ENCODE data around the gene EIF3L.

EIF3L gene

DNA sequence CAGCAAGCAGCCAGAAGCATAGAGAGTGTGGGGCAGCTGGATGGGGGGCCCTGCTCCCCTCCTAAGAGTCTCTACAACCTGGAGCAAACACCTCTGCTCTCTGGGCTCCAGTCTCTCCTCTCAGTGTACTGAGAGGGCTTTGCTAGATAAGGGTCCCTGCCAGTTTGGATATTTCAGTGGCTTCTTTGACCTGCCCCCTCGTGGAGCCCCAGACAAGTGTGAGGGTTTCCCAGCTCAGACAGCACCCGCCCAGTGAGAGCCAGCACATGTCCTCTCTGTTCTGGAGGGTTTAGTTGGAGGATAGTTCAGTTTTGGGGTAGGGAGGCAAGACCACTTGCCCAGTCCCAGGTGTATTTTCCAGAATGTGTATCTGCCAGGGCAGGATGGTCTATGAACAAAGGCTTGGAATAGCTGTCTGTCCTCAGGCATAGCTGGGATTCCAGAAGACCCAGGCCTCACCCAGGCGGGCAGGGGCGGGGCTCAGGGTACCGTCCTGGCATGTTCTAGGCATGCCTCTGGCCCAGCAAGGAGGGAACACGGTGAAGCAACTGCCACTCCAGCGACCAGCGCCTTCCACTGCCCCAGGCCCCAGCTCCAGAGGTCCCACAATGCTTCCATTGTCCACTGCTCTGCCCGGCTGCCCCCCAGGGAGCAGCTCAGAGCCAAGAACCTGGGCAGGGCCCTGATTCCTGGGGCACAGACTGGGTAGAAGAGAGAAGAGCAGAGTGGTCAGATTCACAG lies 49.4 kb downstream of the EIF3L start:
- no peak overlapping the region for H3K4me3 Mint-ChIP-seq
- H3K4me1 Mint-ChIP-seq: peaks cover 20% of the 10 kb centered on the region
- no peaks in the 10 kb centered on the region for H3K36me3 Mint-ChIP-seq (ENCODE audit: low read depth)
- no peaks in the 10 kb centered on the region for H3K9me3 Mint-ChIP-seq
- ATAC-seq (no peak), DNase-seq (no peak)
- H3K27me3 Mint-ChIP-seq: no peaks in the 10 kb centered on the region
- H3K27ac Mint-ChIP-seq: no peak overlapping the region

DNA sequence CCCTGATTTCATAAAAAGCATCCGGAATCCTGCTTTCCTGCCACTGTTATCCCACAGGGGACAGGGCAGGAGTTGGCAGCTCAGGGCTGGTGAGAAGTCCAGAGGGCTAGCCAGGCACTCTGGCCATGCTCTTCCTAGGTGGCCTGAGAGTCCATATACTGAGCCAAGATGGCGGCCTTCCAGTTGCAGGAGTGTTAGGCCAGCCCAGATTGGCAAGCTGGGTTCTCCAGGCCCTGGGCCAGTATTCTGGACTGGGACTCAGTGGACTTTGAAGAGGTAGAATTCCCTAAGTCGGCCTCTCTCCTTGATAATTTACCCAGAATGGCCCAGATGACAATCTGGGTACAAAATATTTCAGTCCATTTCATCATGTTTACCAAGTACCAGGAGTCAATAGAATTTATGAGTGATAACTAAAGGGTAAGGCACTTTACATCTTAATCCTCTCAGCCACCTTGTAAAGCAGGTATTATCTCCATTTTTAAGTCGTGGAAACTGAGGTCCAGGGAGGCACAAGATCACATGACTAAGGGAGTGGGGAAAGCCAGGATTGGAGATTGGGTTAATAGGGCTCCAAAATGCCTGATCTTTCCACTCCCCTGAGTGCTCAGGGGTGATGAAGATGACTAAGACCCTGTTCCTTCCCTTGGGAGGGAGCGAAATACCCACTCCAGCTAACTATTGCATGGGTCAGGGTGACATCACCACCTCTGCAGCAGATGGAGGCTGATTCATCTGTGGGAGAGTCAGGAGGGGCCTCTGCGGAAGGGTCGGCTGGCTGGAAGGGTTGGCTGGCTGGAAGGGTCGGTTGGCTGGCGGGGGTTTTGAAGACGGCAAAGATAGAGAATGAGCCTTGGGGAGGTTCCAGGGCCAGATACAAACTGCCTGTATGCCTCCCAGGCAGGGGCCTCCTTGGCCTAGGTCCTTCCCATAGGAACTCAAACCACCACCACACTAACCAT lies 55.6 kb downstream of the EIF3L start:
- peak; percentile 72 for ATAC-seq
- peak overlapping the region; percentile 77 for H3K27ac Mint-ChIP-seq
- DNase-seq: peak; percentile 48
- H3K4me3 Mint-ChIP-seq: peak overlapping the region; percentile 71
- H3K36me3 Mint-ChIP-seq (ENCODE audit: low read depth): no peaks in the 10 kb centered on the region
- no peaks in the 10 kb centered on the region for H3K27me3 Mint-ChIP-seq
- H3K4me1 Mint-ChIP-seq: peaks cover 25% of the 10 kb centered on the region
- H3K9me3 Mint-ChIP-seq: no peaks in the 10 kb centered on the region

DNA sequence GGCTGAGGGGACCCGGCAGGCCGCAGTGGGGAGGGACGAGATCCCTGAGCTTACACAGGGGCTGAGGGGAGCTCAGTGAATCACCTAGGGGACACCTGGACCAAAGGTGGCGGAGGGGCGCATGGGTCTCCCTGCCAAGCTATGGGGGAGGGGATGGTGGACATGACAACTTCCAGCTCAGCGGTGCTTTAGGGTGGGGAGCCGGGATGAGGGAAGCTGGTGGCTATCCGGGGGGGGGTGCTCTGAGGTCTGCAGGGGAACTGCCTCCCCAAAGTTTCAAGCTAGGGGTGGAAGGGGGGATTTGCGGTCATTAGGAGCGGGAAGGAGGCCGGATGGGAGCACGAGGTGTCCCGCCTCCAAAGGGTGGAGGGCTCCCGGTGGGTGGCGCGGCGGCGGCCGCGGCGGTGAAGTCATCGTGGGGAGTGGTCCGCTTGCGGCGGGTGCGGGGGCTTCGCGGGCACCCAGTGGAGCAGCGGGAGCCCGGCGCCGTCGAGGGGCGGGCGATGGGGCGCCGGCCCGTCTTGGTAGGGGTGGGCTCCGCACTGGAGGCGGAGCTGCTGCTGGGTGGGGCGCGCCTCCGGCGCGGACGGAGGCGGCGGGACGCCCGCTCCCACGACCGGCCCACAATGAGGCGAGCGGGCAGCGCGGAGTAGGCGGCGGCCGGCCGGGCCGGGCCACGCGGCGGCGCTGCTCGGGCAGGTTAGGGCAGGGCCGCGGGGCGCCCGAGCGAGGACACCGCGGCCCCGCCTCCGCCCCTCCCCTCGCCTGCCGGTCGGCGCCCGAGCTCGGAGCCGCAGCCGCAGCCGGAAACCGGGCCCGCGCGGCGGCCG lies 56.5 kb downstream of the EIF3L start, which contains the start of gene MICALL1:
MICALL1 (plus strand) TSS at position 764 of the 830 bp plus-strand sequence. CDS start 126 bp downstream, outside the sequence.
- Mint-ChIP-seq H3K27ac (peak within 1 kb of the TSS; percentile 77), H3K27me3 (no peaks in the 10 kb centered on the region), H3K4me1 (peaks cover 25% of the 10 kb centered on the region), H3K4me3 (peak within 1 kb of the TSS; percentile 72), H3K36me3 (ENCODE audit: low read depth) (no peaks in the 10 kb centered on the region), H3K9me3 (no peaks in the 10 kb centered on the region)
- ATAC-seq (peak; percentile 81), DNase-seq (peak; percentile 73)

DNA sequence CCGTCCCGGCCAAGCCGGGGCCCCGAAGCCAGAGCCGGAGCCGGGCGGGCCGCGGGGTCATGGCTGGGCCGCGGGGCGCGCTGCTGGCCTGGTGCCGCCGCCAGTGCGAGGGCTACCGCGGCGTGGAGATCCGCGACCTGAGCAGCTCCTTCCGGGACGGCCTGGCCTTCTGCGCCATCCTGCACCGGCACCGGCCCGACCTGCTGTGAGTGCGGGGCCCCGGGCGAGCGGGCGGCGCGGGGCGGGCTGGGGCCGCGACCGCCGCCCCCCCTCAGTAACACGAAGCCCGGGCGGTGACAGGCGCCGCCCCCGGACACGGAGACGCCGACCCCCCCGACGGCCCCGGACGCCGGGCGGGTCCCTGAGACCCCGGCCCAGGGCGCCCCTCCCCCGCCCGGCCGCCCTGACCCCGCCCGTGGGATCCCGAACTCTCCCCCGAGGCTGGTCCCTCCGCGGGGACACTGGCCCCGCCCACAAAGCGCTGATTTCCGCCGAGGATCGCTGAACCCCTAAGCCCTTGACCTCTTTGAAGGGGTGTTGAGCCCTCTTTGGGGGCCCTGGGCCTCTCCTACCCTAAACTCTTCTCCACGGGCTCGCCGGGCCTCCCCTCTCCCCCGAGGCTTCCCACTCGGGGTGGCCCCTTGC lies 57.3 kb downstream of the EIF3L start:
- no peaks in the 10 kb centered on the region for H3K9me3 Mint-ChIP-seq
- H3K4me1 Mint-ChIP-seq: peaks cover 25% of the 10 kb centered on the region
- ATAC-seq (peak; percentile 44), DNase-seq (peak; percentile 48)
- no peaks in the 10 kb centered on the region for H3K36me3 Mint-ChIP-seq (ENCODE audit: low read depth)
- H3K27me3 Mint-ChIP-seq: no peaks in the 10 kb centered on the region
- H3K4me3 Mint-ChIP-seq: peak overlapping the region; percentile 72
- peak overlapping the region; percentile 59 for H3K27ac Mint-ChIP-seq

GRCh38 chr22:37907036-37907954 lies 58.1 kb downstream of the EIF3L start:
- ATAC-seq (no peak), DNase-seq (no peak)
- Mint-ChIP-seq H3K36me3 (ENCODE audit: low read depth) (no peaks in the 10 kb centered on the region), H3K4me3 (peak overlapping the region; percentile 72), H3K9me3 (no peaks in the 10 kb centered on the region), H3K27ac (peak overlapping the region; percentile 59), H3K4me1 (peaks cover 26% of the 10 kb centered on the region), H3K27me3 (no peaks in the 10 kb centered on the region)

DNA sequence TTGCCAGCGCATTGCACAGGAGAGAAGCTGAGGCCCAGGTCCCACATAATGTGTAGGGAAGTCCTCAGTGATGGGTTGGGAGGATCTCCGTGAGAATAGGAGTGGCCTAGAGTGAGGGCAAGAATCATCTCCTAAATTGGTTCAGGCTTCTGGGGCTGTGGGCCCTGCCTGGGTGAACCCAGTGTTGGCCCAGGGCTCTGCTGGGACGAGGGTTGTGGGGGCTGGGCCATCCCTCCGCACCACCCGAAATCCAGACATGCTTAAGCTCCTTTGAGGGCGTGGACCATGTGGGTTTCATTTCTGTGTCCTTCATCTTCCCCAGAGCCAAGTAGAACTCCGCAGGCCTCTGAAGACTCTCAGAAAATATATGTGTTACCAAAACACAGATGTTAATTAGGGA lies 60.5 kb downstream of the EIF3L start:
- no peak for DNase-seq
- no peaks in the 10 kb centered on the region for H3K27me3 Mint-ChIP-seq
- peaks cover 26% of the 10 kb centered on the region for H3K4me1 Mint-ChIP-seq
- H3K27ac Mint-ChIP-seq: no peak overlapping the region
- H3K4me3 Mint-ChIP-seq: no peak overlapping the region
- no peaks in the 10 kb centered on the region for H3K36me3 Mint-ChIP-seq (ENCODE audit: low read depth)
- H3K9me3 Mint-ChIP-seq: no peaks in the 10 kb centered on the region
- no peak for ATAC-seq

DNA sequence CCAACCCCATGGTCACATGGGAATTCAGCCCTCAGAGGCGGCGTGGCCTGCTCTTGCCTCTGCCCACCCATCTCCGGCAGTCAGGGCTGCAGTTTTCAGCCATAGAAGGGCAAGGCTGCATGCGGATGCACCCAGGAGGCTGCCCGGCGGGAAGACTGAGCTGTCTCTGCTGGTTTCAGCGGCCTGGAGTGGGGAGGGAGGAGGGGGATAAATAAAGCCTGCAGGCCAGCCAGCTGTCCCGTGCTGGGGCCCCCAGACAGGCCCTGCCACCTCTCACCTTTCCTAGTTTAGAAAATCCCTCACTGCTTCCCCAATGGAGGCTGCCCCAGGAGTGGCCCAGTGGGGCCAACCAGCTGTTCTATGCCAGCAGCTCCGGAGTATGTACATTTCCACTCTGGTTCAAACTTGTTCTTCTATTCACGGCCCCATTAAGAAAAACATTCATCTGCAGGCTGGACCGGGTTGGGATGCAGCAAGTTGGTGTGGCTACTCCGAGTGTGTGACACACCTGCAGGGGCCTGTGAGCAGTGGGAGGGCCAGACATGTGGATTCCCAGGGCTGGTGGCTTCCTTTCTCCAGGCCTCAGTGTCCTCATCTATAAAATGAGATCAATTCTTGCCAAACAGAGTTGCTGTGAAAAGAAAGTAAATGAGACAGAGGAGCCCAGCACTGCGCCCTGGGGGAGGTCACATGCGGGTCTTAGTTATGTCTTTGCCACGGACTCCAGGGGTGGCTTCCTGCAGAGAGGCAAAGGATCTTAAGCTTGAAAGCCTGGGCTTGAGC lies 61.9 kb downstream of the EIF3L start:
- Mint-ChIP-seq H3K4me3 (no peak overlapping the region), H3K36me3 (ENCODE audit: low read depth) (no peaks in the 10 kb centered on the region), H3K9me3 (no peaks in the 10 kb centered on the region), H3K4me1 (peaks cover 17% of the 10 kb centered on the region), H3K27ac (no peak overlapping the region), H3K27me3 (no peaks in the 10 kb centered on the region)
- ATAC-seq: no peak
- DNase-seq: no peak

DNA sequence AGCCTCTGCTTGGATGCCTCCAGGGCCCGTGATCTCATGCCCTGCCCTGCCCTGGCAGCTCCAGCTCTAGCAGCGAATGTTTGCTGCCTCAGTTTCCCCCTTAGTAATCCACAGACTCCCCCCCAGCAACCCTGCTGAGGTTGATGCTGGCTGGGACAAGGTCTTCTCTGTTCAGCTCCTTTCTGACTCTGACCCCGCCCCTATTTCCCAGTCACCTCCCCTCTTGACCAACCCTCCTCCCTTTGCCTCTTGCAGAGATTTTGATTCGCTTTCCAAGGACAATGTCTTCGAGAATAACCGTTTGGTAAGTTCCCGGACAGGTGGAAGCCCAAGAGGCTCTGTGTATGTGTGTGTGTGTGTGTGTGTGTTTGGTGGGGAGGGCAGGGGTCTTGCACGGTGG lies 62.5 kb downstream of the EIF3L start:
- Mint-ChIP-seq H3K4me1 (peaks cover 16% of the 10 kb centered on the region), H3K27me3 (no peaks in the 10 kb centered on the region), H3K36me3 (ENCODE audit: low read depth) (no peaks in the 10 kb centered on the region), H3K4me3 (no peak overlapping the region), H3K9me3 (no peaks in the 10 kb centered on the region), H3K27ac (no peak overlapping the region)
- no peak for DNase-seq
- ATAC-seq: no peak

- Mint-ChIP-seq H3K27ac (no peak overlapping the region), H3K4me3 (no peak overlapping the region), H3K9me3 (no peaks in the 10 kb centered on the region), H3K4me1 (peaks cover 11% of the 10 kb centered on the region), H3K36me3 (ENCODE audit: low read depth) (no peaks in the 10 kb centered on the region), H3K27me3 (no peaks in the 10 kb centered on the region)
- DNase-seq (no peak), ATAC-seq (no peak)
Observed at GRCh38 chr22:37912171-37912570, 63.0 kb downstream of the EIF3L start.

DNA sequence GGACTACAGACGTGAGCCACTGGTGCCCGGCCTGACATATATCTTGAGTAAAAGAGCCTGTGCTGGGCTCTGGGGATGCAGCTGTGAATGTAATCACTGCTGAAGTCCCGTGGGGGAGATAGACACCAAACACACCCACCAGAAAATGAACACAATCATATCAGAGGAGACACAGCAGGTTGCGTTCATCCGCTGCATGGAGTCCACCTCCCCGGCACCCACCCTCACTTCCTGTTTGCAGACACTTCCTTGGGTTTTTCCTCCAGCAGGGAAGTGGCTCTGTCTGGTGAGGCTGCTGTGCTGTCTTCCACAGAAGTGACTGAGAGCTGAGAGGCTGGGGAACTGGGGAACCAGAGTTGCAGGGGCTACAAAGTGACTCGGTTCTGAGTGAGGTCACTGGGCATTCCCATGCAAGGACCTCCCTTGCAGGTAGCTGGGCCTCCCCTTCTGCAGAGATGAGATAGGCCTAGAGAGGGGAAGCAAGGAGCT lies 64.1 kb downstream of the EIF3L start:
- Mint-ChIP-seq H3K27ac (peak overlapping the region; percentile 54), H3K4me3 (no peak overlapping the region), H3K36me3 (ENCODE audit: low read depth) (no peaks in the 10 kb centered on the region), H3K9me3 (no peaks in the 10 kb centered on the region), H3K4me1 (peaks cover 3% of the 10 kb centered on the region), H3K27me3 (no peaks in the 10 kb centered on the region)
- no peak for DNase-seq
- ATAC-seq: peak; percentile 21

DNA sequence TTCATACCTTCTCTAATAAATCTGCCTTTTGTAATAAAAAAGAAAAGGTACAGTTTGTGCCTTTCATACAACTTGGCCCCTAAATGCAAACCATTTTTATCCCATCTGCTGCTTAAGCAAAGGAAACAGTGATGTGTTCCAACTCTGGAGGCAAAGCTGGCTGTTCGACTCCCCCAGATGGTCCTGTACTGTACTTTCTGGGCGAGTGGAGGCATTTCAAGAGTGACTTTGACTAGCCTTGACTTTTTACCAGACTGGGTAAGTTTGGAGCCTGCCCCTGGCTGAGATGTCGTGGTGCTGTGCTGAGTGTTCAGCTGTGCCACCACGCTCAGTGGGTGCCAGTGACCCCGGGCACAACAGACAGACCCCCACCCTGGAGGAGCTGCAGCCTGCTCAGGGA lies 67.1 kb downstream of the EIF3L start:
- no peak for DNase-seq
- no peaks in the 10 kb centered on the region for H3K27me3 Mint-ChIP-seq

DNA sequence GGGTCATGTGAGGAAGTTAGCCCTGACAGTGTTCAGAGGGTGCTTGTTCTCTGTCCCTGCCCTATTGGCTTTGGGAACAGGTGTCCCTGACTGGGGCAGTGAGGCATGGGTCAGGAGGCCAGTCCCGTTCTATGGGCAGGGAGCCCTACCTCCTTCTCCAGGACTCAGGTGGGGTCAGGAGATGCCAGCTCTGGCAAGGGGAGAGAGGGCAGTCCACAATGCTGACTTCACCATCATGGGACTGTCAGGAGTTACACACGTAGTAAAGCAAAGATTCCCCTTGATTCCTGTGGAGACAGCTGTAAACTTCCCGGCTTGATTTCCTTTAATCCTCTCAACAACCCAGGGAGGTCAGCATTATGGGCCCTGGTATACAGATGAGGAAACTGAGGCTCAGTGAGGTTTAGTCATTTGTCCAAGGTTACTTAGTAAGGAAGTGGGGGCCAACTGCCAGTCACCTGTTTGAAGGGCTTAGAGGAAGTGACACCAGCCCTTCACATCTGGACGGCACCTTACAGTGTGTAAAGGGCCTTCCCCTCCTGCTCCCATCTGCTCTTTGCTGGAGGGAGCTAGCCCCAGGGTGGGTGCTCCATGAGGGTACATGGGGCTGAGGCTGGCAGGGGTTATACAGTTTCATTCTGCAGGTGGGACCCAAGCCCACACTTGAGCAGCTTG lies 68.8 kb downstream of the EIF3L start:
- DNase-seq (no peak), ATAC-seq (no peak)
- no peak overlapping the region for H3K27ac Mint-ChIP-seq
- no peaks in the 10 kb centered on the region for H3K9me3 Mint-ChIP-seq
- no peak overlapping the region for H3K4me3 Mint-ChIP-seq
- peaks cover 5% of the 10 kb centered on the region for H3K4me1 Mint-ChIP-seq
- H3K36me3 Mint-ChIP-seq (ENCODE audit: low read depth): peaks cover 7% of the 10 kb centered on the region
- H3K27me3 Mint-ChIP-seq: no peaks in the 10 kb centered on the region

More for the DNA sequence above, 67.1 kb downstream of the EIF3L start:
- ATAC-seq: no peak
- H3K4me3 Mint-ChIP-seq: no peak overlapping the region
- H3K36me3 Mint-ChIP-seq (ENCODE audit: low read depth): peaks cover 4% of the 10 kb centered on the region
- no peaks in the 10 kb centered on the region for H3K9me3 Mint-ChIP-seq
- H3K27ac Mint-ChIP-seq: no peak overlapping the region
- H3K4me1 Mint-ChIP-seq: peaks cover 8% of the 10 kb centered on the region

Measured in activated naive CD8-positive, alpha-beta T cell treated with anti-CD3 and anti-CD28 coated beads, Interleukin-2, amount 50 U/mL, for 24 hours (primary cell).